HG02610 (cell line): ENCODE results near the gene NKAIN4.

ENCODE experiments used
- ATAC-seq: cut with Tn5 transposase; IDR thresholded peaks from one replicate; pipeline ENCODE4 v1.9.1; 2021; ENCODE audit warnings: mild to moderate bottlenecking, moderate library complexity; ENCODE audit not compliant: unreplicated experiment

Gene NKAIN4

DNA sequence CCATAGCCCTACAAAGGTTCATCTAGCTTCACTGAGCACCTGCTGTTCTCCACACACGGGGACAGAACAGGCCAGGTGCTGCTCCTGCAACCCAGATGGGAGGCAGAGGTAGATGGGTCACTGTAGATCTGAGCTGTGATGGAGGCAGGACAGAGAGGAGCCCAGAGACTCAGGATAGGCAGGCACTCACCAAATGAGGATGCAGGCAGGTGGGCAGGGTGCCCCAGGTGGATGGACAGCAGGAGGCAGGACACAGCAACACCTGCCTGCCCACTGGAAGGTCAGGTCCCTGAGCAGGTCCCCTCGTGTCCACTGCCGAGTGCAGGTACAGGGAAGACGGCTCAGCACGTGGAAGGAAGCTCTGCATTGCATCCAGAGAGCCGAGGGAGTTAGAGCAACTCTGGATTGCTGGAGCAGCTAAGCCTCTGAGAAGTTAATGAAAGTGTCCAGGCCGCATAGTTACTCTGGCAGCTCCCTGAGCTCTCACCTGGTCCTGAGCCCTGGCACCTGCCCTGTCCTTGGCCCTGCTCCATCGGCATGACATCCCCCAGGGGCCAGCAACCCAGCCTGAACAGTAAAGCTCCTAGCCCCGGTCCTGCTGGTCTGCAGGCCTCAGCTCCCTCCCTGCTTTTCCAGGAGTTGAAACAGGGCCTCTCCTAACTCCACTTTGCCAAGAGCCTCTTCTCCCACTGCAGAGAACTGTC lies 33.4 kb downstream of the NKAIN4 start:
- ATAC-seq, result no peak

DNA sequence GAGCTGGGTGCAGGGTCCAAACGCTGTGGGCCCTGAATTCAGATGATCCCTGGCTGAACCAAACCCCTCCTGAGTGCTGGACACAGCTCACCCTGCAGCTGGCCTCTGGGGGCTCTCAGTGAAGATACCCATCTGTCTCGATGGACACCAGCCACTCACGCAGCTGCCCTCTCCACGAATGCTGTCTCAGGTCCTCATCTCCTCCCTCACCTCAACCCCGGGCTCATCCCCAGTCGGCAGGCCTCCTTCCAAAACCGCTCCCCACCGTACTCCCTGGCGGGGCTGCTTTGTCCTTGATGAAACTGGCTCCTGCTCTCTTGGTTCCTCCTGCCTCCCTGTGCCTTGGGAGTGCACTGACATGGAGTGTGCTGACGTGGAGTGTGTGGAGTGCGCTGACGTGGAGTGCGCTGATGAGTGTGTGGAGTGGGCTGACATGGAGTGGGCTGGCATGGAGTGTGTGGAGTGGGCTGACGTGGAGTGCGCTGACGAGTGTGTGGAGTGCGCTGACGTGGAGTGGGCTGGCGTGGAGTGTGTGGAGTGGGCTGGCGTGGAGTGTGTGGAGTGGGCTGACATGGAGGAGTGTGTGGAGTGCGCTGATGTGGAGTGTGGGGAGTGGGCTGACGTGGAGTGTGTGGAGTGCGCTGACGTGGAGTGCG lies 34.3 kb downstream of the NKAIN4 start:
- no peak for ATAC-seq

DNA sequence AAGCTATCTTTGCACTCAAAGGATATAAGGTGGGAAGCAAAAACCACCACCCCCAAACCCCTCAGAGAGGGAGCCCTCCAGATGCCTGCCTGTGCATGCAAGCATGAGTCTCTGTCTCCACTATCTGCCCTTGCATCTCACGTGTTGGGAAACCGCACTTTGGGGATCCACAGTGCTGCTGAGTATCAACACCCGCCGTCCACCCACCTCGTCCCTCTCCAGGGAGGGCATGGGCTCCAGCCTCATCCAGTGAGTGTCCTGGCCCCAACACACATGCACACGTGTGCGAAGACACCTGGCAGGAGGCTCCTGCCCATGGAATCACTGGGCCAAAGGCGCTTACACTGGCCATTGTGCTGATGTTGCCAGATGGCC lies 34.8 kb downstream of the NKAIN4 start:
- ATAC-seq, result no peak

DNA sequence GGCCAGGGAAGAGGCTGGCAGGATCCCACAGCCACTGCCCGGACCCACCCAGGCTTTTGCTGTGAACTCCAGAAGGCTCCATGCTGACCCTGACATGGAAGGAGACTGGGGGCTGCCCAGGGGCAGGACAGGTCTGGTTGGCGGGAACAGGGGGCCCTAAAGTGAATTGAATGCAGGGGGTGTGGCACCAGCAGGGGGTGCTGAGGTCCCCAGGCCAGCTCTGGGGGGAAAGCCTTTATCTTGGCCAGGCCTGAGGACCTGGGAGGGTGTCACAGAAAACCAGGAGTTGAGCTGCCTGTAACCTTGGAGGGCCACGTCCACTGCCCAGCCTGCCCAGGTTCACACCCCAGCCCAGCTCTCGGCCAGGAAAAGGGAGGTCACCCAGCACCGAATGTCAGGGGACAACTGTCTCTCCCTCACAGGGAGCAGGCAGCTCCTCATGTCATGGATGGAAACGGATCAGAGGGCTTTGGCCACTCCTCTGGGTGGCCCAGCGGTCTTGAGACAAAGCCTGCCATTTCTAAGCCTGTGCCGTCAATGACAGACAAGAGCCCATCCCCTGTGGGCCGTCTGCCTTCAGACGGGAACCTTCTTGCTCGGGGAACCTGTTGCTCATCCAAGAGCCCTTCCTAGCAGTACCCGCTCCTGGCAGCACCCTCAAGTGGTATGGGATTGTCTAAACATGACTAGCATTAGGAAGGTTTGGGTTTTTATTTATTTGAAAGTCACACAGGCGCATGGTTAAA lies 35.4 kb downstream of the NKAIN4 start:
- ATAC-seq, result no peak

DNA sequence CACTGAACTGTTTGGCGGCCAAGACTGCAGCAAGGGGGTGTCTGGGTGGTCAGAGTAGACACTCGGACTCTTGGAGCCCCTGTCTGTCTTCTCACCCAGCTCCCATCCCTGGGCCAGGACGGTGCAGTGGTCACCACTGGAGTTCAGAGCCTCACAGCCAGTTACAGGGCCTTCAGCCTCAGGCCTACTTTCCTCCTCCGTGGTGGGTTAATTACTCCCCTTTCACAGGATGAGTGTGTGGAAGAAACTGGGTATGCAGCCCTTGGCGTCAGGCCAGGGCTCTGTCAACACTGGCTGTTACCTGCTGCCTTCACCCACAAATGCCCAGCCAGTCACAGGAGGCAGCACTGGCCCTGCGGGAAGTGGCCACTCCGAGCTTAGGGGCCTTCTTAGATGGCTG lies 36.6 kb downstream of the NKAIN4 start:
- no peak for ATAC-seq

DNA sequence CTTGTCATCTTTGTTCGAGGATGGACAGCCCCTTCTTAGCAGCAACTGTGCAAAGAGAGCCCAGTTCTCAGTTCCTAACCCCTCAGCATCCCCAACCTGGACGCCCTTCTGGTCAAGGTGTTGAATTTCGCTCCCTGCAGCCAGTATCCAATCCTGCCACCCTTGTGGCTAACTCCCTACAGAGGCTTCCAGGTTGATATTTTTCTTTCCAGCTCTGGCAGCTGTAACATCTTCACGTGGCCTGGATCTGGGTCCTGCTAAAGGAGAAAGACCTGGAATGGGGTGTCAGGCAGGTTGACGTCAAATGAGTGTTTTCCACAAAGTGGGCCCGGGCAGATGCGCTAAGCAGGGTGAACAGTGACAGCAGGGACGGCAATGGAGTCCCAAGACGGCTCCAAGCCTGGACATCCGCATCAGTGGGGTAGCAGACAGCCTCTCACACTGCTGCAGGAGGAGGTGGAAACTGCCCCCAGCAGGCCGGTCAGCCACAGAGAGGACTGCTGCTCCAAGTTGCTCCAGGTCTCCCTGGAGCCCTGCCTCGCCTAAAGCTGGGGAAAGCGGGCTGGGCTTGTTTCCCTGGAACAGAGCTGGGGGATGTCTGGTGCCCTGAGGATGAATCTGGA lies 37.3 kb downstream of the NKAIN4 start:
- ATAC-seq, result no peak

DNA sequence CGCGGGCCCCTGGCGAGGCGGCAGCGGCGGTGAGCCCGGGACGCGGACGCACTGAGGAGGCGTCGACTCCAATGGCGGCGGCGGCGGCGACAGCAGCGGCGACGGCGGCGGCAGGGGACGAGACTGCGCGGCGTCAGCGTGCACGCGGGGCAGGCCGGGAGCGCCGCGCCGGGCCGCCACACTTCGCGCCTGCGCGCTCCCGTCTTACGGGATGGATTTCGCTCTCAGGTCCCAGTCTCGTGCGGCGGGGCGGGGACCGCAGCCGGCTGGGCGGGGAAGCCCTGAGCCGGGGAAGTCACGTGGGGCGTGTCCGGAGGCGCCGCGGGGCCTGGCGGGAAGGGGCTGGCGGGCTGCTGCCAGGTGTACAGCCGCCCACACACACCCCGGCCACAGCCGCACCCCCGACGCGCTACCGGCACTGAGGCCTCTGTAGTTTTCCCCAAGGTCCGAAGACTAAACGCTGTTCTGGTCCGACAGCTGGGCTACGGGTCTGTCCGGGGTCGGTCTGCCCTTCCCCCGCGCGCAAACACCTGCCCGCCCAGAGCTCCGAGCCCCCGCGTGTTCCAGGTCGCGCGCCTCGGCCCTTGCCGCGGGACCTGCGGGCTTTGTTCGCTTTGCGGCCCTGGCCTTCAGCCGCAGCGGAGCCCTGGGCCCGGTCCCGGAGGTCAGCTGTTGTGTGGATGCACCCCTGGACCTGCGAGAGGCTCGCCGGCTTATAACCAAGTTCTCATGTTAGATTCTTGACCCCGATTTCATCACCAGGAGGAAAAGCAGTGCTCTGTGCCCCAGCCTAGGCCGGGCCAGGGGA lies 38.0 kb downstream of the NKAIN4 start, which contains the start of gene YTHDF1:
Gene YTHDF1, minus strand, starts transcription at position 91 of the 808 bp plus-strand sequence. CDS start 239 bp downstream, outside the sequence.
- peak; percentile 82 for ATAC-seq

DNA sequence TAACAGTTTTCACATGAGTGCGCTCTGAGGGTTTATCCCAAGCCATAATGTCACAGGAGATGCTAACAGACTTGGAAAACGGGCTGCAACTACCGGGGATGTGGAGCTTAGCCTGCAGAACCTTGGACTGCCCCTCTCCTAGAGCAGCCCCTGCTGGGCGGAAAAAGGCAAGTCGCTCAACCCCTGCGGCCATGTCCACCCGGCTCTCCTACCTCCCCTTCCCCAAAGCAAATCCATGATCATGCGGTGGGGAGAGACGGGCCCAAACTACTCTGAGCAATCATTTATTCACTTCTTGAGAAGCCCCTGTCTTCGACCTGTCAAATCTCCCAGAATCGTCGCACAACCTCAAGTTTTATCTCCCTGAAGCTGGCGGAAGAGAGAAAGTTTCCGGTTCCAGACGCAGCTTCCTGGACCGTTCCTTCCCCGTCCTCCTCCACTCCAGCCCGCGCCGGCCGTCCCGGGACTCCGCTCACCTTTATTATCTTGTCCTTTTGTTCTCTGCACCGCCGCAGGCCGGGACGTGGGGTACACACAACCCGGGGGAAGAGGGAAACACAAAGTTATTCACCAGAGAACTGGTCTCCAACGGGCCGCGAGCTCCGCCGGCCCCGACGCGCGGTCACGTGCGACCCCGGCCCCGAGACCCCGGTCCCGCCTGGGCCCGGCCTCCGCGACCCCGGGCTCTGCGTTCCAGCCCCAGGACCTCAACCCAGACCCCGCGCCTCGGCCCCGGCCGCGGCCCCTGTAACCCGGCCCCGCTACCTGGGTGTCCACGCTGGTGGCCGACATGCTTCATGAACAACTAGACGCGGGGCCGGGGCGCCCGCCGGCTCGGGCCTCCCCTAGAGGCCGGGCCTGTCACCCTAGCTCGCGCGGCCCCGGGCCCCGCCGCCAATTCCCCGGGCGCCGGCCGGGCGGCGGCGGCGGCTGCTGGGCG lies 38.9 kb downstream of the NKAIN4 start:
- ATAC-seq, result peak; percentile 25

DNA sequence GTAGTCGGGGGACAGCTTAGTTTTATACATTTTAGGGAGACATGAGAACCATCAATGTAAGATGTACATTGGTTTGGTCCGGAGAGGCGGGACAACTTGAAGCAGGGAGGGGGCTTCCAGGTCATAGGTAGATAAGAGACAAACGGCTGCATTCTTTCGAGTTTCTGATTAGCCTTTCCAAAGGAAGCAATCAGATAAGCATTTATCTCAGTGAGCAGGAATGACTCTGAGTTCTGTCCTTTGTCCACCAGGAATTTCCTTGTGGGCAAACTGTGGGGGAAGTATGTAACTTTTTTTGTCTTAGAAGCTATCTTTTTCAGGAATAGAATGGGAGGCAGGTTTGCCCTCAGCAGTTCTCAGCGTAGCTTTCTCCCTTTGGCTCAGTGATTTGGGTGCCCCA lies 39.7 kb downstream of the NKAIN4 start:
- ATAC-seq, result no peak

DNA sequence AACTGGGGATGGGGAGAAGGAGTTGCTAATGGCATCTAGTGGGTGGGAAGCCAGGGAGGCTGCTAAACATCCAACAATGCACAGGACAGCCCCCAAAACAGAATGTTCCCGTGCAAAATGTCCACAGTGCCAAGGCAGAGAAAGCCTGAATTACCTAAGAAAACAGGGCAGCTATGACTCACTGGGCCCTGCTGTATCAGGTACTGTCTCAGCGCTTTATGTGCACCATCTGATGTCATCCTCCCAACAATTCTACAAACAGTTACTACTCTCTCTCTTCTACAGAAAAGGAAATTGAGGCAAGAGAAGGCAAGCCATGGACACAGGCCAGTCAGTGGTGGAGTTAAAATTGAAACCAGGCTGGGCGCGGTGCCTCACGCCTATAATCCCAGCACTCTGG lies 41.5 kb downstream of the NKAIN4 start:
- no peak for ATAC-seq

DNA sequence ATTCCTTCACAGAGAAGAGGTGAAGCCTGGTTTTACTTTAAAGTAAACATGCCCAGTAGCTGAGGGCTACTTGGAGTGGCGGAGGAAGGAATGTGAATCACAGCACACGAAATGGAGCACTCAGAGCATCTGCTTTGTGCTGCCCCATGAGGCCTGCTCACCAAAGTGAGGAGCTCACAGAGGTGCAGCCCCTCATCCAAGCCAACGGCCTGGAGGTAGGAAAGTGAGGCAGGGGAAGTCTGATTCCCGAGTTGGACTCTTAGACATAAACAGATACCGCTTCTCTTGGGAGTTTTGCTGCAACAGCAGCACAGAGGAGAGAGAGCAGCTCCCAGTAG lies 41.9 kb downstream of the NKAIN4 start:
- no peak for ATAC-seq

DNA sequence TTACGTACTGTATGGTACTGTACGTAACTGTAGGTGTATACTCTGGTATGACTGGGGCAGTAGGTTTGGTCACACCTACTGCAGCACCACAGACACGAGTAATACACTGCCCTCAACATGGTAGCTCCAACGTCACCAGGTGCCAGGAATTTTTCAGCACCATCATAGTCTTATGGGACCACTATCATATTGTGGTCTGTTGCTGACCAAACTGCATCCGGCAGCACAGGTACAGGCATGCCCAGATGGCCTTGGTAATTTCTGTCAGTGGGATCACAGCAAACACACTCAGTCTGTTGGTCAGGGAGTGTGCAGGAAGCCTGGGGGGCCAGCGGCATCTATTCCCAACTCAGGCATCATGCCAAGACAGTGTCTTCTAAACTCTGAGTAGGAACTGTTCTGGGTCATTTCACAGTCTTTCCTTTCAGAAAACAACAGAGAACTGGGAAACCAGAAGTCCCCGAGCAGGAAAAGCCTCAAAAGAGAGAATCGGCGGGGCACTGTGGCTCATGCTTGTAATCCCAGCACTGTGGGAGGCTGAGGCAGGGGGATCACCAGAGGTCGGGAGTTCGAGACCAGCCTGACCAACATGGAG lies 44.2 kb downstream of the NKAIN4 start:
- ATAC-seq, result no peak

DNA sequence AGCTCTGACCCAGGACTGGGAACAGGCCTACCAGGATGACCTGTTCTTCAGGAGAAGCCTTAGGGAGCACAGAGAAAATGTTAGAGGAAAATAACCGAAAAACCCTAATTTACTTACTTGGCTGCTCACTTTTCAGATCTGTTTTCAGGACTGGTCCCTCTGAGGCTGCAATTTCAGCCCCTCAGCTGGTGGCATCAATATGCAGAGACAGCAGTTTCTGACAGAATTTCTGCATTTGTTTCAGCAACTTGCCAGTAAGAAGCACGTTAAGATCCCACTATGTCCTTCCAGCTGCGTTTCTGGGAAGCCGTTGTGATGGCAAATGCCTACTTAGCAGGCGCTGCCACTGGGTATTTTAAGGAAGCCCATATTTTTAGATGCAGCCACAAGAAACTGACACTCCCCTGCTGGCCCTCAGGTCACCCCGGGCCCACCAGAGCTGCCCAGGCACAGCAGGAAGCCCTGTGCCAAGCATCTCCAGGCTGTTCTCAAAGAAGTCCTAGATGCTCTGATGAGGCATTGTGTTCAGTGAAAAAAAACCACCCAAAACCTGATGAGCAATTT lies 45.8 kb downstream of the NKAIN4 start:
- ATAC-seq, result no peak

DNA sequence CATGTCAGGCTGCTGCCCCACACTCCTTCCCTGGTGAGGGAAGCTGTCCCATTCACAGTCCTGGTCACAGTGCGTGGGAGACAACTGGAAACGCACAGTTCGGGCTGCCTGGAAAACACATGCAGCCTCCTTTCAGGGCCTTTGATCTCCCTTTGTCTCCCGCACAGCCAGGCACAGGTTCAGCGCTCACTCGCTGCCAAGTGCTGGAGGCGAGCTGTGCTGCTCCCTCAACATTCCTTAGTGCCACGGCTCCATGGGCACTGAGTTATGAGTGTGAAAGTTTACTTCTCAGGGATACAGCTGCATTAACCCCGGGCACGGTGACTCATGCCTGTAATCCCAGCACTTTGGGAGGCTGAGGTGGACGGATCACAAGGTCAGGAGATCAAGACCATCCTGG lies 47.4 kb downstream of the NKAIN4 start:
- ATAC-seq, result no peak

DNA sequence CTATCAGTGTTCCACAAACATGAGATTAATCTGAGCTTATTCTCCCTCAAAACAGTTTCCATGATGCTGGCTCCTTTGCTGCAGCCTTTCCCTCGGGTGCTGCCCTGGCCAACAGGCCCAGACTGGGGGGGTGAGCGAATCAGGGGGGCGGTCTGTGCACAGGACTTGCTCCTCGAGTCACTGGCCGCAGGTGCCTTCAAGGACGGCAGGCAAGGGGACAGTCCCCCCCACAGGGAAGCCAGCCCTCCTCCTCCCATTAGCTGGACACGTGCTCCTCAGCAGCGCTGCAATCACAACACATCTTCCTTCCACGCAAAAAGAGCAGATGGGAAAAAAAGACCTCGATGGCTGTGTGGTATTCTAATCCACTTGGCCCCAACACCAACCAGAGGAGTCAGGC lies 48.4 kb downstream of the NKAIN4 start:
- no peak for ATAC-seq

DNA sequence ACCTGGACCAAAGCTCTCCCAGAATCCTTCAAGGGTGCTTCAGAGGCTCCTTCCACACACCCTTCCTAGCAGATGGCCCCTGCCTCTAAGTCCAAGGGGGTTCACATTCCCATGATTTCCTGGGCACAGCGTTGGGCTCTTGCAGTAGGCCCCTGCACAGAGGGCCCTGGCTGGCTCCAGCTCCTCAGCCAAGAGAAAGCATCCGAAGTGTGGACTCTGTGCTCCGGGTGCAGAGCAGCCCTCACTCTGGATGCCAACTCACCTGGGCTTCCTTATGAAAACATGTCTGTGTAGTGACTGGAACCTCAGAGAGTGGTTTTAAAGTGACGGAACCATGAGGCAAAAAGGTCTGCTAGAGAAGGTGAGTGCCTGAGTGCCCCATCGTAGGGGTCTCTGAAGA lies 49.9 kb downstream of the NKAIN4 start:
- no peak for ATAC-seq

DNA sequence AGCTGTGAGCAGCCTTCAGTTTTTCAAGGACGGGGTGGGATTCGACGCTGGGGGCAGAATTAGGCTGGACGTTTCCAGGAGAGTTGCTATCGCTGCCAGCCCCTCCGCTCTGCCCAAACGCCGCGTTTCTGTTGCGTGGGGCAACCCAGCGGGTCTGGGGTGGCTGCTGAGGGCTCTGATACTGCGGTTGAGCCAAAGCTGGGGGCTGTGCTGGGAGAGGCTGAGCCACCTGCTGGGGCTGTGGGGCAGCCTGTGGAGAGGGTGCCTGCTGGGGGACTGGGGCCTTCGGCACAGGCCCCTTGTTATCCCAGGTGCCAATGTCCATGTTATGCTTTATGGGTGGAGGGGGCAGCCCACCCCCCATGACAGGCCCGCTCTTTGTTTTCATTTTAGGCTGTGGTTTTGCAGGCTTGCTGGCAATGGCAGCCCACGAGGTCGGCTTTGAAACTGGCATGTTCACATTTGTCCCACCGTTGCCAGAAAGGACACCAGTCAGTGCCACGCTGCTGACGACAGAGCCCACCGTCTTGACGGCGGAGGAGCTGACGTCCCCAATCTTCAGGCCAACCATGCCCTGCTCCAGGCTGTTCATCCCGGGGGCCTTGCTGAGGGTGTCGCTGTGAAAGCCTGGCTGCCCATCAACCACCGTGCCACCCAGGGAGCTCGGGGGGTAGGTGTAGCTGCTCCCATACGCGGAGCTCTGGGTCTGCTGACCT lies 51.3 kb downstream of the NKAIN4 start:
- ATAC-seq, result no peak

DNA sequence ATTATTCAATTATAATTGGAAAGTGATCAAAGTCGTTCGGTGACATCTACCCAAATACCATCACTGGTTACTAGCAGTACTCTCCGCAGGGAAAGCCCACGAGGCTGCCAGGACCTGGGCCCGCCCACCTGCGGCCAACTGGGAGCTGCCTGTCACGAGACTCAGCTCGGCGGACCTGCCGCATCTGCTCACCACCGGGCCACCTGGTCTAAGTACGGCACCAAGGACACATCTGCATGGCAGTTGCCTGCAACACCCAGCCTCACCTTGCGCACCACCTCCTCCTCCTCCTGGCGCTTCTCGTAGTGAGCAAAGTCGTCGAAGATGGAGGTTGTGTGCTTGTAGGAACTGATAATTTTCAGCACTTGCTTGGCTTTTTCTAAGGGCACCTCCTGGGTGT lies 52.2 kb downstream of the NKAIN4 start:
- no peak for ATAC-seq
